B cell (primary cell): ENCODE measurements around the gene CIT. TPM values are rescaled to one million over a fixed set of nuclear protein-coding genes. Genes with fewer than 3 reads are reported as not detected.

ENCODE experiments used
- ATAC-seq: fragments of 200-7000 bp; cut with Tn5 transposase; one replicate; pipeline ENCODE4 v1.10.0; 2021; ENCODE audit warnings: low read depth, mild to moderate bottlenecking, moderate number of reproducible peaks, moderate library complexity
- CTCF ChIA-PET: fragments of 350-600 bp; sonication (Branson Sonifier 250); formaldehyde crosslinking; loops from one replicate; lab custom pipeline; 2021; ENCODE audit warnings: antibody characterized with exemption, inconsistent platforms; lab: Charles Lee
- POLR2A ChIA-PET: fragments of 350-600 bp; sonication (Branson Sonifier 250); formaldehyde crosslinking; loops from one replicate; lab custom pipeline; 2021; ENCODE audit warnings: antibody characterized with exemption; lab: Charles Lee
- DNase-seq: peaks from one replicate; pipeline ENCODE4 v3.0.0; 2013
- H2AFZ ChIP-seq: 2 replicates; pipeline ENCODE4 v1.6.1; 2012; ENCODE audit warnings: mild to moderate bottlenecking, low read depth, low read length; ENCODE audit not compliant: insufficient read depth, poor library complexity, severe bottlenecking
- H3K27ac ChIP-seq, 2 donors: 1 replicate in 1 of 2; 2 replicates in 1 of 2; pipeline ENCODE4 v1.5.1; 2012 to 2013; ENCODE audit warnings: low read length in 2 of 2, mild to moderate bottlenecking in 2 of 2, moderate library complexity in 1 of 2
- H3K27me3 ChIP-seq, 4 experiments: fragments of 200-600 bp in 1 of 4; sonication (generic) in 1 of 4; replicated peaks in 1 of 4; 1 replicate in 2 of 4; 2 replicates in 2 of 4; pipeline versions ENCODE4 v1.6.1 to v1.7.0; 2013 to 2016; ENCODE audit warnings: low read length in 3 of 4, mild to moderate bottlenecking in 2 of 4, mixed read lengths in 1 of 4, moderate library complexity in 1 of 4; ENCODE audit not compliant: insufficient read depth in 4 of 4, control insufficient read depth in 3 of 4; ENCODE audit errors: control extremely low read depth in 1 of 4
- H3K36me3 ChIP-seq, 2 experiments: replicated peaks in 1 of 2; 1 replicate in 1 of 2; 2 replicates in 1 of 2; pipeline versions ENCODE4 v1.6.1 to v1.7.1; 2013; ENCODE audit warnings: low read length in 1 of 2; ENCODE audit not compliant: insufficient read depth in 2 of 2, control insufficient read depth in 1 of 2; ENCODE audit errors: control extremely low read depth in 1 of 2, extremely low read depth in 1 of 2
- H3K4me1 ChIP-seq, 2 donors: fragments of 200-600 bp in 1 of 2; sonication (generic) in 1 of 2; 1 replicate in 1 of 2; 2 replicates in 1 of 2; pipeline versions ENCODE4 v1.5.1 to v1.6.1; 2013 to 2017; ENCODE audit warnings: low read length in 2 of 2; ENCODE audit not compliant: control insufficient read depth in 2 of 2, insufficient read depth in 2 of 2
- H3K4me2 ChIP-seq: replicated peaks from 2 replicates; pipeline ENCODE3; 2012; ENCODE audit warnings: mild to moderate bottlenecking, low read depth, low read length; ENCODE audit not compliant: poor library complexity, severe bottlenecking
- H3K4me3 ChIP-seq, 5 experiments: fragments of 200-600 bp in 1 of 5; sonication (generic) in 1 of 5; 1 replicate in 3 of 5; 2 replicates in 2 of 5; pipeline versions ENCODE4 v1.5.1 to v1.7.0; 2011 to 2016; ENCODE audit warnings: low read length in 4 of 5, mild to moderate bottlenecking in 4 of 5, low read depth in 2 of 5, control low read depth in 1 of 5, moderate library complexity in 1 of 5; ENCODE audit not compliant: insufficient read depth in 1 of 5; ENCODE audit errors: control extremely low read depth in 1 of 5, extremely low read depth in 1 of 5
- H3K79me2 ChIP-seq: fragments of 200-600 bp; sonication (generic); one replicate; pipeline ENCODE4 v1.6.0; 2016; ENCODE audit warnings: low read length; ENCODE audit not compliant: control insufficient read depth, insufficient read depth
- H3K9ac ChIP-seq: fragments of 200-600 bp; sonication (generic); 2 replicates; pipeline ENCODE4 v1.6.1; 2017; ENCODE audit warnings: mild to moderate bottlenecking, low read length, moderate library complexity
- H3K9me3 ChIP-seq, 3 donors: one replicate each; pipeline versions ENCODE4 v1.6.1 to v1.7.1; 2013; ENCODE audit warnings: low read length in 2 of 3; ENCODE audit not compliant: control insufficient read depth in 2 of 3, insufficient read depth in 1 of 3; ENCODE audit errors: control extremely low read depth in 1 of 3
- H4K20me1 ChIP-seq: 2 replicates; pipeline ENCODE4 v1.6.0; 2012; ENCODE audit warnings: mild to moderate bottlenecking, low read length; ENCODE audit not compliant: insufficient read depth, control insufficient read depth, poor library complexity, severe bottlenecking
- H3K27ac Mint-ChIP-seq: one replicate; pipeline ENCODE4 v1.8.0; 2021; ENCODE audit warnings: mixed read lengths
- H3K27me3 Mint-ChIP-seq: one replicate; pipeline ENCODE4 v1.8.0; 2021; ENCODE audit warnings: mixed read lengths
- H3K4me1 Mint-ChIP-seq: one replicate; pipeline ENCODE4 v1.8.0; 2021; ENCODE audit warnings: mixed read lengths
- H3K4me3 Mint-ChIP-seq: one replicate; pipeline ENCODE4 v1.8.0; 2021; ENCODE audit warnings: mixed read lengths
- H3K9me3 Mint-ChIP-seq: one replicate; pipeline ENCODE4 v1.8.0; 2022; ENCODE audit warnings: mixed read lengths; ENCODE audit not compliant: insufficient read depth
- EZH2 ChIP-seq: IDR thresholded peaks from 2 replicates; pipeline ENCODE4 v1.6.1; 2012; ENCODE audit warnings: borderline replicate concordance, low read depth, mild to moderate bottlenecking, moderate library complexity, low read length; ENCODE audit not compliant: insufficient read depth, poor library complexity, severe bottlenecking
- WGBS: methylation state at CpG from one replicate; pipeline ENCODE4 v1.1.5; 2013; ENCODE audit warnings: missing lambda C conversion rate; ENCODE audit not compliant: insufficient coverage; 5-methylcytosine and 5-hydroxymethylcytosine counted together
- intact Hi-C: fragments of 100-400 bp; cut with micrococcal nuclease; formaldehyde crosslinking; loops from one replicate; pipeline ENCODE4 v1.10.0; 2022
- polyA plus RNA-seq: library from polyadenylated mRNA; depleted of rRNA; stranded (reverse); fragments of >200 nt; gene quantifications from 2 replicates; pipeline ENCODE4 v1.2.3, GENCODE V29; 2012
- total RNA-seq, 2 donors: library from RNA; stranded (reverse); fragments of 120-200 nt in 1 of 2; gene quantifications; 1 replicate in 1 of 2; 2 replicates in 1 of 2; pipeline versions ENCODE4 v1.2.3 to v1.2.4, GENCODE V29; 2013 to 2022
- TF ChIP-seq, protein P1 (sequence below): fragments of 200-600 bp; IDR thresholded peaks from one replicate; pipeline ENCODE4 v1.8.0; 2022; ENCODE audit warnings: antibody characterized with exemption, mild to moderate bottlenecking

Gene CIT
- total and polyA plus RNA-seq, 2 donors (not counting 1 experiment from before 2014, with no cell fraction given): 1.4 to 6.1 TPM

GRCh38 chr12:119842380-119842779 lies 34.7 kb downstream of the CIT start:
- H2AFZ ChIP-seq: no peak overlapping the region
- H3K9me3 ChIP-seq: peaks cover 0 to 10% (median 0%) of the 10 kb centered on the region in 3 donors
- H3K27me3 ChIP-seq: no peaks in the 10 kb centered on the region
- no peaks in the 10 kb centered on the region for H3K36me3 ChIP-seq
- no peak overlapping the region for H3K27ac ChIP-seq
- no peak overlapping the region for H3K9ac ChIP-seq
- Mint-ChIP-seq H3K27me3 (no peaks in the 10 kb centered on the region), H3K27ac (no peak overlapping the region), H3K9me3 (peaks cover 3% of the 10 kb centered on the region), H3K4me3 (no peak overlapping the region), H3K4me1 (peaks cover 6% of the 10 kb centered on the region)
- intact Hi-C loops: no loop called here
- POLR2A ChIA-PET: no interaction called here
- no peak overlapping the region for H3K4me2 ChIP-seq
- CTCF ChIA-PET: no interaction called here
- DNase-seq (no peak), ATAC-seq (no peak)
- H4K20me1 ChIP-seq: no peaks in the 10 kb centered on the region
- no peak overlapping the region for H3K4me3 ChIP-seq
- no peaks in the 10 kb centered on the region for H3K79me2 ChIP-seq
- no CpG with 5 or more reads among the region's 1 CpG for WGBS
- TF ChIP-seq, protein P1, sequence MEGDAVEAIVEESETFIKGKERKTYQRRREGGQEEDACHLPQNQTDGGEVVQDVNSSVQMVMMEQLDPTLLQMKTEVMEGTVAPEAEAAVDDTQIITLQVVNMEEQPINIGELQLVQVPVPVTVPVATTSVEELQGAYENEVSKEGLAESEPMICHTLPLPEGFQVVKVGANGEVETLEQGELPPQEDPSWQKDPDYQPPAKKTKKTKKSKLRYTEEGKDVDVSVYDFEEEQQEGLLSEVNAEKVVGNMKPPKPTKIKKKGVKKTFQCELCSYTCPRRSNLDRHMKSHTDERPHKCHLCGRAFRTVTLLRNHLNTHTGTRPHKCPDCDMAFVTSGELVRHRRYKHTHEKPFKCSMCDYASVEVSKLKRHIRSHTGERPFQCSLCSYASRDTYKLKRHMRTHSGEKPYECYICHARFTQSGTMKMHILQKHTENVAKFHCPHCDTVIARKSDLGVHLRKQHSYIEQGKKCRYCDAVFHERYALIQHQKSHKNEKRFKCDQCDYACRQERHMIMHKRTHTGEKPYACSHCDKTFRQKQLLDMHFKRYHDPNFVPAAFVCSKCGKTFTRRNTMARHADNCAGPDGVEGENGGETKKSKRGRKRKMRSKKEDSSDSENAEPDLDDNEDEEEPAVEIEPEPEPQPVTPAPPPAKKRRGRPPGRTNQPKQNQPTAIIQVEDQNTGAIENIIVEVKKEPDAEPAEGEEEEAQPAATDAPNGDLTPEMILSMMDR: no peak
- TF ChIP-seq EZH2: no peak
- H3K4me1 ChIP-seq: peaks cover 0 to 13% of the 10 kb centered on the region in 2 donors

DNA sequence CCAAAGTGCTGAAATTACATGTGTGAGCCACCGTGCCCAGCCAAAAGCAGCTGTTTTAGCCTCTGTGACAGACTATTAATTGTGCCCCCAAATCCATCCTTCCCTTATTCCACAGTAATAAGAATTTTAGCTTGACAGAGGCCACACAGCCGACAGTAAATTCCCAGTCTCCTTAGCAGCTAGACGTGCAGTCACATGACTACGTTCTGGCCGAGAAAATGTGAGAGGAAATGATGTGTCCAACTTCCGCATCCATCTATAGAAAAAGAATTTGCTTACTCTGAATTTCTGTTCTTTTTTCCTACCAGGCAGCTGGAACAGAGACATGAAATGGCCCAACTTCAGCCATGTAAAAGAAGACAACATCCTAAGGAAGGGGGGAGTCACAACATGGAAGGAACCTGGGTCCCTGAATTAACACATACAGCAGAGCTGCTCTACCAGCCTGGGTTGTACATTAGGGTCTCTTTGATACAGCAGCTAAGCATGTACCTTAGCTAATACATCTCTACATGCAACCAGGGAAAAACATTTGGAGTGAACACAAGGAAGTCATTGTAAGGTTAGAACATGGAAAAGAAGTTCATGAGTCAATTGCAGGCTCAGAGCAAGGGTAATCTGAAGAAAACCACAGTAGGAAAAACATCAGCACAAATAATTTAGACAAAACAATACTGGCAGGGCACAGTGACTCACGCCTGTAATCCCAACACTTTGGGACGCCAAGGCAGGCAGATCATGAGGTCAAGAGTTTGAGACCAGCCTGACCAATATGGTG lies 35.5 kb downstream of the CIT start:
- Mint-ChIP-seq H3K4me3 (no peak overlapping the region), H3K9me3 (peaks cover 3% of the 10 kb centered on the region), H3K27ac (no peak overlapping the region), H3K27me3 (no peaks in the 10 kb centered on the region), H3K4me1 (peaks cover 6% of the 10 kb centered on the region)
- ChIA-PET CTCF (no interaction called here), POLR2A (no interaction called here)
- Histone ChIP-seq H2AFZ (no peak overlapping the region), H3K36me3 (no peaks in the 10 kb centered on the region), H3K79me2 (no peaks in the 10 kb centered on the region), H3K9ac (no peak overlapping the region), H3K4me3 (no peak overlapping the region), H3K27ac (no peak overlapping the region), H4K20me1 (no peaks in the 10 kb centered on the region), H3K9me3 (peaks cover 0 to 10% (median 0%) of the 10 kb centered on the region in 3 donors), H3K4me1 (peaks cover 0 to 13% of the 10 kb centered on the region in 2 donors), H3K27me3 (no peaks in the 10 kb centered on the region), H3K4me2 (no peak overlapping the region)
- WGBS: 100% methylated on average over 3 of the region's 8 CpGs
- DNase-seq (no peak), ATAC-seq (no peak)
- TF ChIP-seq EZH2: no peak
- TF ChIP-seq, protein P1: no peak
- intact Hi-C loops: no loop called here
